ENCODE results near the gene HOPX. TPM values are rescaled to one million over a fixed set of nuclear protein-coding genes. Genes with fewer than 3 reads are reported as not detected.
"Not testable (repeated sequence)": the region's sequence is repeated elsewhere in the genome, so short reads cannot be mapped to it uniquely, and the experiment has no call there.

The HOPX gene
- total RNA-seq, 1 donor from 2014 or later = 1.8 TPM

DNA sequence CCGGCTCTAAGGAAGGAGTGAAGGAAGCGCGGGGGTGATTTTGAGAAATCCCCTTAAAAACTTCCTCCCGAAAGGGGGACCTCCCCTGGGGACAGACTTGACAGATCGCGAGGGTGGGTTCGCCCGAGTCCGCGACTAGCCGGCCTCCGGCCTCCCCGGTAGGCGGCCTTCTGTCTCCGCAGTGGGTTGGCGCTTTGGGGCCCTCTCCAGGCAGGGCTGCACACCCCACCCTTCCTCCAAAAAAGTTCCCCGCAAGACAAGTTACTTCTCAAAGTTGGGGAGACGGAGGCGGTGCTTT is 24.8 kb downstream of the HOPX start:
- no peak for DNase-seq (ENCODE audit: extremely low read depth, low read depth, low spot score)

DNA sequence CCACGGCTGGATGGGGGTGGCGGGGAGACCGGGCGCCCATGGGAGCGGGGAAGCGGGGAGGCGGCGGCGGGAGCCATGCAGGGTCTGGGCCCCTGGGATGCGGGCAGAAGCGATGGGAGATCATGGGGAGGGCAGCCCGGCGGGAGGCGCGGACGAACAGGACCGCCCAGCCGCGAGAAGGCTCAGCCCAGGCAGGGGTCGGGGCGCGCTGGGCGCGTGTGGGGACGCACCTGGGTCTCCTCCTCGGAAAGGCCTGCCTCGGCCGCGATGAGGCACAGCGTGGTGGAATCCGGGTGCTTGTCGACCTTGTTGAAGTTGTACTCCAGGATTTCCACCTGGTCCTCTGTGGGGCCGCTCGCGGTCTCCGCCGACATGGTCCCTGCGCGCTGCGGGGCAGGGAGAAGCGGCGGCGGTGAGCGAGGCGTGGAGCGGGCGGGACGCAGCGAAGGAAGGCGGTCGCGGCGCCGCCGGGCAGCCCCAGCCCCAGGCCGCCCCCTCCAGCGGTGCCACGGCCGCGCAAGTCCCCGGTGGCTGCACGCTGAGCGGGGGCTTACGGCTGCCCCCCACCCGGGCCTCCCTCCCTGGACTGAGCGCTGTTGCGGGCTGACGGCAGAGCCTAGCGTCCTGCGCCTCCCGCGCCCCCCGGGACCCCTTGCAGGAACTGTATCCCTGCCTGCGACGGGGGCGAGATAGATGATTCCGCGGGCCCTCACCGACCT is 25.3 kb downstream of the HOPX start:
- no peak for DNase-seq (ENCODE audit: extremely low read depth, low read depth, low spot score)

DNA sequence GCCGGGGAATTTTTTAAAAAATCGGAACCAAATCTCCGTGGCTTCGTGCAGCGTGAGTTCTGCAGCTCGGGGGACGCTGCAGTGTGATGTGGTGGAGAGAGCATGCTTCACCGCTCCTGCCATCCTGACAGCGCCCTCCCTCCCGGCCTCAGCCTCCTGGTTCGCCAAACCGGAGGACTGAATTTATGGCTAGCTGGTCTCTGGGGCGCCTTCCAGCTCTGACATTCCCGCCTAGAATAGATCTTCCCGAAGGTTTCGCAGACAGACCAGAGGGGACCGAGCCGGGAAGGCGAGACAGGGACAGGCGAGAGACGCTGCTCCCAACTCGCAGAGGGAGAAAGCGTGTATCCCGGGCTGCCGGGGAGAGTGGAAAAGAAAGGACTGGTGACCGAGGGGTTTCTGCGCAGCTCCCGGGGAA is 25.9 kb downstream of the HOPX start:
- DNase-seq (ENCODE audit: extremely low read depth, low read depth, low spot score) = no peak

DNA sequence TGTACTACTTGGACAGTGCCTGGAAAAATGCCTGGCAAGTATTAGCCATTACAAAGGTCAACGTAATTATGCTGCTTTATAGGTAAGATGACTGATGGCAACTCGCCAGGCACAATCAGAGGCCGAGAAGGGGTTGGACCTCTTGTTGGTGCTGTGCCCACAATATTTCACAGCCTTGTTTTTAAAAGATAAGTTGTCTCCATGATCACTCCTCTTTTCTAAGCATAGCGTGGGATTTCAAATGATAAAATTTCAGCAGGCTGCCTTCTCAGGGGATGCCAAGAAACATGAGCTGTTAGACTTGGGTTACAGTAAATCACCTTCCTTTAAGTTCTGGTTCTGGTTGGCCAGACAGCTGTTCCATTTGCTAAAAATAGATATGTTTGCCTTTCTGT is 26.9 kb downstream of the HOPX start:
- no peak for DNase-seq (ENCODE audit: extremely low read depth, low read depth, low spot score)

DNA sequence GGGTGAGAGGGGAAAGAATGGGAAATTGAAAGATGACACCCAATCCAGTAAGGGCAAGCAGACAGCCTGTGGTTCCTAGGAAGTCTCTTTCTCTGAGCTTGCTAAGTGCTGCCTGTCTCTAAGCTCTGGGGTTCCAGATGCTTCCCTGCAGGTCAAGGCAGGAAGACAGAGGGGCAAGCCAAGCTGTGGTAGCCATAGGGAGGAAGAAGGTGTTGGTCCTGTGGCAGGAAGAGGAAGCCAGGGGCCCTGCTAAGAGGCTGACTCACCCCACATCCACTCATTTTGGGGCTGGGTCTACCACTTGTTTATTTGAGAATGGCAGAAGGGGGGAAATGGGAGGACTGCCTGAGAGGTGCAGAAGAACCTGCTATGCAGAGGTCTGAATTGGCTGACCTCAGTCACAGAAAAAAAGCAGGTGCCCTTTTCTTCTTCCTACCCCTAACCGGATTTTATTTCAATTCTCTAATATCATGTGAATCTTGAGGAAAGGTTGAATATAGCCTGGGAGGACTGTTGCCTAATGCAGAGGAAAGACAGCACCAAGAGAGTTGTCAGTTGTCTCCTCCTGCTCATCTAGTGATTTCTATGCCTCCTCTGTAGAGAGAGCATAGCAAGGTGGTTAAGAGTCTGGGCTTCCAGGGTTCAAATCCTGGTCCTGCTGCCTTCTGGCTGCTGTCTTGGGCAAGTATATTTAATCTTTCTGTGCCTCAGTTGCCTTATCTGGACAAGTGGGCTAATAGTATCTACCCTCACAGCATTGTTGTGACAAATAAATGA is 27.4 kb downstream of the HOPX start:
- no peak for DNase-seq (ENCODE audit: extremely low read depth, low read depth, low spot score)

DNA sequence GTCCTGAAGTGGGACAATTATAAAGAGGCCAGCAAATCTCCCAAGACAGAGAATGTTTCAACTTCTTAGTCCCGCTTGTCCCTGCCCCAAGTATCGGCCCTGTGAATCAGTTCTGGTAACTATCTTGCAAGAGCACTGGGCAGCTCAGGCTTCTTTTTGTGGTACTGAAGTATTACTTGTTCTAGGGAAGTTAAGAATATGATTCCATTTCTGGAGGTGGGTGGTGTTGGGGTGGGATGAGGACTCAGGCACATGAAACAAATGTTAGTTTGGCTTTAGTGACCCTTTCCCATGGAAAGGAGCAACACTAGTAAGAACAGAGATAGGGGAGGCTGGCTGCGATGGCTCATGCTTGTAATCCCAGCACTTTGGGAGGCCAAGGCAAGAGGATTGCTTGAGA is 28.9 kb downstream of the HOPX start:
- no peak for DNase-seq (ENCODE audit: extremely low read depth, low read depth, low spot score)

DNA sequence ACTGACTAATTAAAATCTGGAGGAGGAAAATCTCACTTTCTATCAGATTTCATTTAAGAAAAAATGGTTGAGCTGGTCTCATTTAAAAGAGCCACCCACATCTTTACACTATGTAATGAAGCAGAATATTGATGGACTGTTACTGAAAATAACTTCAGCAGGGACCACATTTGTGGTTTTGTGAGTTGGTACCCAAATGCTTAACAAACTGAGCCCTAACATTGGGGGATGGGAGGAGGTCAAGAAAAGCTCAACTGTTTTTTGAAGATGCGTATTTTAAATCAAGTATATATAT is 30.1 kb downstream of the HOPX start:
- no peak for DNase-seq (ENCODE audit: extremely low read depth, low read depth, low spot score)

DNA sequence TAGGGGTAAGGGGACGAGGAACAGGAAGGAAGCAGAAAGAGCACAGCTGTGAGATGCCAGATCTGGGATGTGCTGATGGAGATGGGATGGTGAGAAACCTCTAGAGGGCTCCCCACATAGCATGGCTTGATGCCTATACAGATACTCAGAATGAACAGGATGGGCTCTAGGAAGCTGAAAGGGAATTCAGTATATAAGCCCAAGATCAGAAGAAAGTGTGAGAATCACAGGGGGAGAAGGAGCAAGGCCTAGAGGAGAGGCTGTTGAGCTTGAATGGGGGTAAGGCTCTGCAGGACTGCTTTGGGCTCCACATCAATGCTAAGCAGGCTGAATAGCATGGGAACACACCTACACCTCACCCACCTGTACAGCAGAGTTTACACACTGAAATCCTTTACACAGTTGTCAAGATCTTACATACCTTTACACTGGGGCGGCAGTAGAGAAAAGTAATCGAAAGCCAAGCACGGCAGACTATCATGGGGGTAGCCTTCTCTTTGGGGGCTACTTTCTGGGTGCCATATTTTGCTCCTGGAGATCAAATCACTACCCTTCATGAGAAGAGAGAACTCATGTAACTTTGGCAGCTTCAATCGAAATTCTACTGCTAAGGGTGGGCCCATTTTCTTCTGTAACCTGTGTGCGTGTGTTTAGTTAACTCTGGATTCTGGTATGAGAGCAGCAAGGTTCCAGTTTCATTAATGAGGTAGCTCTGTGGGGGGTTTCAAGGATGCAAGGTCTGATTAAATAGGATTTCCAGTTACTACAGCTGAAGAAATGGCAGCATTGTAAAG is 30.6 kb downstream of the HOPX start:
- no peak for DNase-seq (ENCODE audit: extremely low read depth, low read depth, low spot score)

DNA sequence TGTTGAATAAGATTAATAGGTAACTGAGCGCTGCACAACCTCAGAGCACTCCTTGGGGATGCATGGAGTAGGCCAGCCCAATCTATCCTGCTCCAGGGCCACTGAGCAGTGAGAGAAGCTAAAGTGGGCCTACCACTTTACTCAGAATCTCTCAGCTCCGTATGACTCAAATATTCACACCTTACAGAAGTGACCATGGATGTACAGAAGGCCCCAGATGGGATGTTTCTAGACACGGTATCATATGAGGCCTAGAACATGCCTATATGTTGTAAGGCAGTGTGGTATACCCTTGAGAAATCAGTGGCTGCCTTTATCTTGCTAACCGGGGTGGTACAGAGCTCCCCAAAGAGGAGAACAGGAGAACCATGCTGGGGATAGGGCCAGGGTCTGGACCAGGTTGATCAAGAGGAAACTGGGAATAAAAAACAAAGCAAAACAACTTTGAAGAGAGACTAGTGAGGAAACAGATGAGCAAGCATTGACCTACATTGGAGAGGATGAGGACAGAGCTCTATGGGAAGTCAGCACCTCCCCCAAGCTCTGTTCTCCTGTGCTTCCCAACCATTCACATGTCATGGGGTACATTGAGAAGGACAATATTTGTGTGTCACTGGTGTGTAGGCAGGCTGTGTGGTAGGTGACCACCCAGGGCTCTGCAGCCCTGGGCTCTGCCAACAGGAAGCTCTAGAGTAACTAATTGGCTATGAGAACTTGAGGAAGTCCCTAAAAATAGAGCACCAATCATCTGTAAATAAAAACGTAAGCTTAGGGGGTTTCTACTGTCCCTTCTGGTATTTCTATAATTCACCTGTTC is 31.4 kb downstream of the HOPX start:
- no peak for DNase-seq (ENCODE audit: extremely low read depth, low read depth, low spot score)

DNA sequence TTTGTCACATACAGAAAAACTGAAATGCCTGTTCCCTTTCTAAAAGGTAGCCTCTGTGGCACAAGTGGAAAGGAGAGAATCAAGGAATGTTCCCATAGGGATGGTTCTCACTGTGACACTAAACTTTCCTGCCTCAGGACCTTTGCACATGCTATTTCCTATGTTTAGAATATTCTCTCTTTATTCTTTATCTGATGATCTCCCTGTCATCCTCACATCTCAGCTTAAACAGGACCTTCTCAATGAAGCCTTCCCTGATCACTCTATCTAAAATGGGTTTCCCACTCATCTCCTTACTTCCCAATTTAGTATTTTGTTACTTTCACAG is 32.3 kb downstream of the HOPX start:
- no peak for DNase-seq (ENCODE audit: extremely low read depth, low read depth, low spot score)

DNA sequence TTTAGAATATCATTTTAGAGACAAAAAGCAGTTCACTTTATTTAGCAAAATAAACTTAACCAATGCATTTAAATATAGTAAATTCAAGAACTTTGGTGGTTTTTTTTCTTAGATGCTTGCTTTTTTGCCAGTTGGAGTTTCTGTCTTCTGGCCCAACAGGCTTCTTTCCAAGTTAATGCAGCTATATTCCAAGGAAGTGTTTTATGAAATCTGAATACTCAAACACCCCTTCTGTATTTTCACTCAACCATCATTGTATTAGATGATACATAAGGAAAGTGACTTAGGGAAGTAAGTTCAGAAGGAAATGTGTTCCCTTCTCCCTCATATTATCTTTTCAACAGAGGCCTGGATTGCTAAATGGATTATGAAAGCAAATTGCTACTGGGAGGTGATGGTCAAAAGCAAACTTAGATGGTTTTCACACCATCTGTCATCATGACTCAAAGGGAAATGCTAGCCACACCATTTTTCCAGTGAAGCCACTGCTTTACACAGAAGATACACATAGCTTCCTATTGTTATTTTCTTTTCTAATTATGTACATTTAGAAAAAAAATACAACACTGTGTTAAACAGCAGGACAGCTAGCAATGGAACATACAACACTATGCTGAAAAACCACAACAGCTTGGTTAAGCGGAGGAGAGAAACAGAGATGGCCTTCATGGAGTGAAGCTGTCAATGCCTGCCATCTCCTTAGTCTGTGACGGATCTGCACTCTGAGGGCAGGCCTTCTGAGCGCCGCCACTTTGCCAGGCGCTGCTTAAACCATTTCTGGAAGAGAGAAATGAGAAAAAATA is 32.9 kb downstream of the HOPX start:
- DNase-seq (ENCODE audit: extremely low read depth, low read depth, low spot score) = no peak

DNA sequence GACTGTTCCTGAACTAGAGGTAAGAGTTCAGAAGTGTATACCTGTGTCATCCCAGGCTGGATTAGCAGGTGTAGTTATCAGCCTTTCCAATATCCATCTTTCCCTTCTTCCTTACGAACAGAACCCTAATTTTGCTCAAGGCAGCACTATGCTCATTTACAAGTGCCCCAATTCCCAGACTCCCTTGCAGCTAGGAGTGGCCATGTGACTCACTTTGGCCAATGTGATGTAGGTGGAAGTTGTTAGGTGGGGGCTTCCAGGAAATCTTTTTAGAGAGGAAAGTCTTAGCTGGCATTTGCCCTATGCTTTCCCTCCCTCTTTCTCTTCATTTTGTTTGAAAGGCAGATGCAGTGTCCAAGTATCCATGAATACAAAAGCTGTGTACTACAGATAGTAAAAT is 34.8 kb downstream of the HOPX start:
- no peak for DNase-seq (ENCODE audit: extremely low read depth, low read depth, low spot score)

DNA sequence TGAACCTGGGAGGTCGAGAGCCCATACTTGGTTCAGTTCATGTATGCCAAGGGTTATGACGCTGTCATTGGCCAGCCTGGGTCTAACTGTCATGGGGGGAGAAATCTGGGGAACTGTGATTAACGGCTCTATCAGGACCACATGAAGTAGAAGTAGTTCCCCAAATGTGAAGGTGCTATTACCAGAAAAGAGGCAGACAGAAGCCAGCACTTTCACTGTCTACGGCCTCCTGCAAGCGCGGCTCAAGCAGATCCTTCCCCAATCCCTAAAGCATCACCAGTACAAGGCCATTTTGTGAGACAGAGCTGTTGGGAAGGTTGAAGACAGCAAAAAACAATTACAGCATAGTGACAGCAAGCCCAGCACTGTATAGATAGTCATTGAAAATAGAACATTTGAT is 37.5 kb downstream of the HOPX start:
- no peak for DNase-seq (ENCODE audit: extremely low read depth, low read depth, low spot score)

DNA sequence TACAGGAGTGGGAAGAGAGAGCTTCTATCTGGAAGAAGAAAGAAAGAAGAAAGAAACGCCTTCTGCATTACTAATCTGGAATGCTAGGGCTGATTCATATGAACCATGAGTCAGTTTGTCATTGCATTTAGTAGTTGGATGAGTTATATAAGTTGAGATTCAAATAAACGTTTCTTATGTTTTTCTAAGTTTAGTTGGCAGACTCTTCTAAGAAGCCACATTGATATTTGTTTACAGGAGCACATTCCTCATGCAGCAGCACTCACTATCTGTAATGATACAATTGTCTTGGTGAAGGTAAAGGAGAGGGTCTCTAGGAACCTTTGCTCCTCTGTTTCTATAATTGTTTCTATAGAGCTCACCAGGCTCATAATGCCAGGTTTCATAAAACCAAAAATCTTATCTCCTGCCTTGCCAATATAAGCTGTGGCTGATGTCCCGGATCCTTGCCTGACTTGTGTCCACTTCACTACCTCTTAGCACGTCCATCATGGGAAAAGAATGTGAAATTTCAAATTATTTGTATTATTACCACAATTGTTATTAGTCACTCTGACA is 39.5 kb downstream of the HOPX start:
- DNase-seq (ENCODE audit: extremely low read depth, low read depth, low spot score) = no peak

DNA sequence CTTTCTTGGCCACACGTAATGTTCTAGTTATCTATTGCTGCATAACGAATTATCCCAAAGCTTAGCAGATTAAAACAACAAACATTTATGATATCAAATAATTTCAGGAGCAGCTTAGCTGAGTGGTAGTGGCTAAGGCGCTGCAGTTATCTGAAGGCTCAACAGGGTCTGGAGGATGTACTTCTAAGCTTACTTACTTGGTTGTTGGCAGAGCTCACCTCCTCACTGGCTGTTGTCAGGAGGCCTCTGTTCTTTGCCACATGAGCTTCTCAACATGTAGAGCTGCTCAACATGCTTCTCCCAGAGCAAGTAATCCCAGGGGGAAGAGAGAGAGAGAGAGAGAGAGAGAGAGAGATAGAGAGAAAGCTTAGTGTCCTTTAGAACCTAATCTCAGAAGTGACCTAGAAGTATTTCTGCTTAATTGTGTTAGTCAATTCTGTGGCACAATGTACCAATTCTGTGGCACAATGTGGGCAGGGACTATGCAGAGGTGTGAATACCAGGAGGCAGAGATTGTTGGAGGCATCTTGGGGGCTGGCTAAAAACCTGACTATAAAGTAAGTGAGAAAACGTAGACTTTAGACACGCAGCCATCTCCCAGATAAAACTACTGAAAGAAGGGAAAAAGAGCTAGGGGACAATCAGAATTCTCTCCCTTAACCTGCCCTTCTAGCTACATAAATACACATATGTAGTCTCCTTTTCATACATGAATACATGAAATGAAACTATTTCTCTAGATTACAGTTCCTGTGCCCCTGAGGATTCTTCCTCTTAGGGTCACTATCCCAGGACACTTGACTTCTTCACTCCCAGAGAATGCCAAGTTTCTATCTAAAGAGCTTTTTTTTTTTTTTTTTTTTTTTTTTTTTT is 40.2 kb downstream of the HOPX start:
- no peak for DNase-seq (ENCODE audit: extremely low read depth, low read depth, low spot score)

DNA sequence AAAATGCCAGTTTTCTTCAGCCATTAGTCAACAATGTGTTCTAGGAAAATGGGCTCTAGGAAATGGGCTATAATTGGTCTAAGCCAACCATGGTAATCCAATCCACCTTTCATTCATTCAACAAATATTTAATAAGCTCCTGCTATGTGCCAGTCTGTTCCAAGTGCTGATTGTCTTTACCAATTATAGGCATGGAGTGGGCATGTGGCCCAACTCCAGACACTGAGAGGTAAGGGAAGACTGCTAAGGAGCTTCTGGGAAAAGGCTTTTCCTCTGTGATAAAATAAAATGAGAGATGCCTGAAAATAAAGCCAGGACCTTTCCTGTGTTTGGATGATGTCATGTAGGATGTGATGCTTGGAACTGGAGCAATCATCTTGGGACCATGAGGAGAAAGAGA is 43.3 kb downstream of the HOPX start:
- DNase-seq (ENCODE audit: extremely low read depth, low read depth, low spot score) = no peak

DNA sequence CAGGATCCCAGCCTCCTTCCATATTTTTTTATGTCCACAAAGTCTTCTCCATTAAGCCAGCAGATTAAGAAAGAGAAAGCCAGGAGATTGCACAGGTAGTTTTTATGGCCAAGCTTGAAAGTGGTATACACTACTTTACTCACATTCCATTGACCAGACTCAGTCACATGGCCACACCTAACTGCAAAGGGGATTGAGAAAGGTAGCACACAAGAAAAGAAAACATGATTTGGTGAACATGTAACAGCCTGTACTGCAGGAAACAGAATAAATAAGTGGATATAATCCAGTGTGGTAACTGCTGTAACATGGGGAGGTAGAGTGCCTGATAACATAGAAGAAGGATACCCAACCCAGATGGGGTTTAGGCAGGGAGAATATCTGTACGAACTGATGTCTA is 43.9 kb downstream of the HOPX start:
- DNase-seq (ENCODE audit: extremely low read depth, low read depth, low spot score) = no peak

DNA sequence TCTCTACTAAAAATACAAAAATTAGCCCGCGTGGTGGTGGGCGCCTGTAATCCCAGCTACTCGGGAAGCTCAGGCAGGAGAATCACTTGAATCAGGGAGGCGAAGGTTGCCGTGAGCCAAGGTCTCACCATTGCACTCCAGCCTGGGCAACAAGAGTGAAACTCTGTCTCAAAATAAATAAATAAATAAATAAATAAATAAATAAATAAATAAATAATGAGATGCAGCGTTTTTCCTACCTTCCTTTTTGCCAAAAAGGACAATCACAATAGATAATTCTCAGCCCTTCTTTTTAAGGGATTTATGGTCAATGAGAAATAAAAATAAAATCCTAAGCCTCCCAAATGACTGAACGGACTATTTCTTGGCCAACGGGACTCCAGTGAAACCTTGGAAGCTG is 46.1 kb downstream of the HOPX start:
- not testable (repeated sequence) for DNase-seq (ENCODE audit: extremely low read depth, low read depth, low spot score)

DNA sequence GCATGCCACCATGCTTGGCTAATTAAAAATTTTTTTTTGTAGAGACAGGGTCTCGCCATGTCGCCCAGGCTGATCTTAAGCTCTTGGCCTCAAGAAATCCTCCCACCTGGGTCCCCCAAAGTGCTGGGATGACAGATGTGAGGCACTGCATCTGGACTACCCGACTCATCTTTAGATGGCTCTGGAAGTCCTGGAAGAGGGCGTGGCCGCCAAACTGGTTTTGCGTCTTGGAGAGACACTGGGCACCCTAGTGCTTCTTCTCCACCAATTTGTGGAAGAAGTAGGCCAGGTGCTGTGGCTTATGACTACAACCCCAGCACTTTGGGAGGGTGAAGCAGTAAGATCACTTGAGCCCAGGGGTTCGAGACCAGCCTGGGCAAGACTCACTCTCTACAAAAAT is 47.6 kb downstream of the HOPX start:
- no peak for DNase-seq (ENCODE audit: extremely low read depth, low read depth, low spot score)
